HuH-7.5 (cell line): ENCODE measurements around the gene APMAP.

Experiments used
- DNase-seq: peaks from one replicate; pipeline ENCODE4 v3.0.0; 2011; ENCODE audit warnings: low spot score

The APMAP gene

DNA sequence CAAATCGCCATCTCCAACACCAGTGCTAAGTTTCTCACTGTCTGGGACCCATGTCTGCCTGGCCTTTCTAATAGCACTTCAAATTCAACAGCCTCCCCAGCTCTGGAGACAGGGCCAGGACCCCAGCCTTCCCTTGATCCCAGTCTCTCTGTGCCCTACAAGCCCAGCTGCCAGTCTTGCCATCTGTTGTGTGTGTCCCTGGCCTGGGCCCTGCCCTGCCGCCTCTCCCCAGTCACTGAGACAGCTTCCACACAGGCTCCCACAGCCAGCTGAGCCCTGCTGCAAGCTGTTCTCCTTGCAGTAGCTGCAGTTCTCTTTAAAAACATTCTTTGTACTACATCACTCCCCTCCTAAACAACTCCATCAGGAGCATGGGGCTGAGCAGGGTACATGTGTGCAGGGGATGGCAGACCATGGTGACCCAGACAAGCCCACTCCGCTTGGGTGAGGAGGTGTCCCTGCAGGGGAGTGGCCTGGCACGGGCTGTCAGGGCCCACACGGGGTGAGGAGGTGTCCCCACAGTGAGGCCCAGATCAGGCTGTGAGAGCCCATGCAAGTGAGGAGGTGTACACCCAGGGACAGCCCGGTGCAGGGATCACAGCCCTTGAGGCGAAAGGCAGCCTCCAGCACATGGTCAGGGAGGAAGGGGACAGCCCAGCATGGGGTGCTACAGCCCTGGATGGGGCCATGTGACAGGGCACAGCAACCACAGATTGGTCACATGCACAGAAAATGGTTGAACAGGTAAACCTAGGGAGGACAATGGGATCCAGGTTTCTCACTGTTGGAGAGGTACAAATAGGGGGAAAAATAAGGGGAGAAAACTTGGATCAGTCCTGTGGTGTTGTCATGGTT is 27.3 kb downstream of the APMAP start:
- DNase-seq = no peak

DNA sequence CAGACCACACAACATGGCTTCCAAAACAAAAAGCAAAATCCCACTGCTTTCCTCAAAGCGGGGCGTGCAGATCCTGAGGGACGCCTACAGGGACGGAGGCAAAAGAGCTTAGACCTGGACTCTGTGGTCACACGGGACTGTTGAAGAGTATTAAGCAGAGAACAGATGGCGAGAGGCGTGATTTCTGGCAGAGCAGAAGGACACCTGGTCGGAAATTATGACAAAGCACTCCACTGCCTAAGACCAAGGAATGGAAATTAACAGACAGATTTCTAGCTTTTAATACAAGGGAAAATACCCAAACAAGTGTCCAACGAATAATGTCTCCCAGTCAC is 28.1 kb downstream of the APMAP start:
- no peak for DNase-seq

DNA sequence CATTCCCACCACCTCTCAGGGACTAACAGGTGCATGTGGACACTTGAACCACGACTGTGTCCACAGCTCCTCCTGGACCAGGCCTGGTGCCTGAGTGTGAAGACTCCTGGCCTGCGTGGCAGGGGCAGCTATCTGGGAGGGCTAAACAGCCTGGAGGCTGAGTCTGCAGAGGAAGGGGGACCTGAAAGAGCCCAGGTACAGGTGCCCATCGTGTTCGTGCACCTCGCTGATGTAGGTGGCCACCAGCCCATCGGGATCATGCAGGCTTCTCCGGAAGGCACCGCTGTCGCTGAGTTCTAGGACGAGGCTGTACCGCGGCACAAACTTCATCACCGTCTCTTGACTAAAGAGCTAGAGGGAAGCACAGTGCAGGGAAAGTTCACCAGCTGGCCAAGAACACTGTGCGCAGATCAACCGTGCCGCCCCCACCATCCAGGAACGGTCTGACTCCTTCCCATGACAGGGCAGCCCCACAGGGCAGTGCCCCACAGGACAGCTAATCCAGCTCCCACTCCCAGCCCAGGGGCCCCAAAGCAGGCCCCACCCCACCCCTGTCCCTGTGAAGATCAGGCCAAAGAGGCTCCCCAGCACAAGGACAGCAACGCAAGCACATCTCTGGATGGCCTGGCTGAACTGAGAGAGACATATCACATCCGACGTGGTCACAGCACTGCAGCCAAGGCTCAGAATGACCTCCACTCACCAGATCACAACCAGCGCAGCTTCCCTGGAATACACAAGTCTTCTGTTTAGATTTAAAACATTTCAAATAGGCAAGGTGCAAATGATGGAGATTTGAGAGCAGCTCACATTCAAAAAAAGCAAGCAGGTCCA is 28.7 kb downstream of the APMAP start:
- DNase-seq = no peak

DNA sequence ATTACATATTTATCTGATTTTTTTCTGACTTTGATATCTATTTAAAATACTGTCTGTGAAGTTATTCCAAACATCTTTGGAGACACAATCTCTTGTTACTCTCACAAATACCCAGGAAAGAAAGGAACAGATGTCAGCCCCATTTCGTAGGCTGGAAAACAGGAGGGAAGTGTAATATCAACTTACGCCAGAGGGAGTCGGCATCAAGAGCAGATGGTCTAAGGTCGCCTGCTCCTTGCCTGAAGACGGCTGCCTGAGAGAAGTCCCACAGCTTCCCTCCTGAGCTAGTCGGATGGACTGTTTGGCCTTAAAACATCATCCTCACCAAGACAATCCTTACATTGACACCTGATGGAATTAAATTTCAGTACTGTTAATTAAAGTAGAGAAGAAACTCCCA is 30.0 kb downstream of the APMAP start:
- no peak for DNase-seq

DNA sequence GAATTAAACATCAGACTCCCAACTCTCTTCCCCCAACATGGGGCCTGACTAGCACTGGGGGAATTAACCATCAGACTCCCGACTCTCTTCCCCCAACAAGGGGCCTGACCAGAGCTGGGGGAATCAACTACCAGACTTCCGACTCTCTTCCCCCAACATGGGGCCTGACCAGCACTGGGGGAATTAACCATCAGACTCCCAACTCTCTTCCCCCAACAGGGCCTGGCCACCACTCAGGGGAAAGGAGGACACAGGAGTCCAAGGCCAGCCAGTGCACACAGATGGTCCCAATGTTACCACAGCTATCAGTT is 30.4 kb downstream of the APMAP start:
- DNase-seq = no peak

DNA sequence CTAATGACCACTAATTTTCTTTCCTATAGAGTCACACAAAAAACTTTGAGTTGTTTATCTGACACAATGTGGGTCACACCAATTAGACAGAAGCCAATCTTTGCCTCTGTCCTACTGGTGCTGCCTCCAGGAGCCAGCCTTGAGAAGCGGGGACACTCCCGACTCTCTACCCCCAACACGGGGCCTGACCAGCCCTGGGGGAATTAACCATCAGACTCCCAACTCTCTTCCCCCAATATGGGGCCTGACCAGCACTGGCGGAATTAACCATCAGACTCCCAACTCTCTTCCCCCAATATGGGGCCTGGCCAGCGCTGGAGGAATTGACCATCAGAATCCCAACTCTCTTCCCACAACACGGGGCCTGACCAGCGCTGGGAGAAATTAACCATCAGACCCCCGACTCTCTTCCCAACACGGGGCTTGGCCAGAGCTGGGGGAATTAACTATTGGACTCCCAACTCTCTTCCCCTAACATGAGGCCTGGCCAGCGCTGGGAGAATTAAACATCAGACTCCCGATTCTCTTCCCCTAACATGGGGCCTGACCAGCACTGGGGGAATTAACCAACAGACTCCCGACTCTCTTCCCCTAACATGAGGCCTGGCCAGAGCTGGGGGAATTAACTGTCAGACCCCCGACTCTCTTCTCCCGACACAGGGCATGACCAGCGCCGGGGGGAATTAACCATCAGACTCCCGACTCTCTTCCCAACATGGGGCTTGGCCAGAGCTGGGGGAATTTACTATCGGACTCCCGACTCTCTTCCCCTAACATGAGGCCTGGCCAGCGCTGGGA is 31.0 kb downstream of the APMAP start:
- DNase-seq = no peak

DNA sequence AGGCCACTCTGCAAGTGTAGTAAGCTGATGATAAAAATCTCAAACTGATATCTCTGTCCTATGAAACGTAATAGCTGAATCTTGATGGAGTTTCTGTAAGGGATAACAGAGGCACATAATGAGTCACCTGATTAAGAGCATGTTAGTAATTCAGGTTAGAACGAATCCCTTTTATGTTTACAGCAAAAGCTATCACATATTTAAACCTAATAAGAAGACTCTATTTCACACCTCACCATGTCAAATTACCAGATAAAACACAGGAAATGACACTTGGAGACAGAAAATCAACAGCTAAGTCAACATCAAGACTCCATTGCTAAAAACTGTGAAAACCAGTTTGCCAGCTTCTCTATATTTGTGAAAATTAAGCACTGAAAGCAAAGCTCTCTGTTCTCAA is 31.7 kb downstream of the APMAP start:
- no peak for DNase-seq

DNA sequence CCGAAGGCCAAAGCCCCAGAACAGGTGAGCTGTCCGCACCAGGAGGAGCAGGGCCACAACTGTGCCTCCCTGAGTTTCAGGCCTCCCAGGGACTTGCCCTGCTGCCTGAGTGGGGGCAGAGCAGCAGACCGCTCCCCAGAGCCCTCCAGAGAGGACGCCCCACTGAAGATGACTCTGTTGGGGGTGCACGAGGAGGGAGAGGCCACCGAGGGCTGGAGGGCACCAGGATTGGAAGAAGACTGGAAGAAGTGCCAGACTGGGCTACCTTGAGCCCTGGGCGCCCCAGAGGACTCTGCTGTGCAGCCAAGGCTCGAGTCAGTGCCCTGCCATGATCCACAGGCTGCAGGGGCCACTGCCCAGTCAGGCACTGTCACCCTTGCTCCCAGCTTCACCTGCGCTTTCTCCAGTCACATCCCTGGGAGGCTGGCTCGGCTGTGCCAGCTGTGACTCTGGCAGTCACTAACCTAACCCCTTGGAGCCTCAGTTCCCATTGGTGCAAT is 32.2 kb downstream of the APMAP start:
- no peak for DNase-seq

DNA sequence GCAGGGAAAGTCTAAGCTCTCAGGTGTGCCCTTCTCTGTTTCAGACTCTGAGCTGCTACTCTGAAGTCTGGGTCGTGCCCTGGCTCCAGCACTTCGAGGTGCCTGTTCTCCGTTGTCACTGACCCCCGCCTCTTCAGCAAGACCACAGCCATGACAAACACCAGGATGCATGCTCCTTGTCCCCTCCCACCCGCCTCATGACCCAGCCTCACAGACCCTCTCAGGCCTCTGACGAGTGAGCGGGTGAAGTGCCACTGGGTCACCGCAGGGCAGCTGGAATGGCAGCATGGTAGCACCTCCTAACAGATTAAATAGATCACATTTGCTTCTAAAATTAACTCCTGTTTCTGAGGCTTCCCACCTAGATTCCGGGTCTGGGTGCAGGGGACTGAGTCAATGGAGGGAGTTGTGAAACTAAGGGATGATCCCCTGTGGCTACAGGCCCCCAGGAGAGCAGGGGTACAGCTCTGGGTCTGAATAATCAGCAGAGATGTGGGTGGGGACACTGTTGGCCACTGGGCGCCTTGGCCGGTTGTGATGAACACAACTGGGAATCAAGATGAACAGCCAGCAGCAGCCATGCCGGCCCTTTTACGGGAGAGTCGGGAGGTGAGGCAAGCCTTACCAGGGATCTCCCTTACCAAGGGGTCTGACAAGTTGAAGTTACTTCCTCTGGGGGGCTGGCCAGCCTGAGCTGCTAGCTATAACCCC is 32.8 kb downstream of the APMAP start:
- DNase-seq = no peak

DNA sequence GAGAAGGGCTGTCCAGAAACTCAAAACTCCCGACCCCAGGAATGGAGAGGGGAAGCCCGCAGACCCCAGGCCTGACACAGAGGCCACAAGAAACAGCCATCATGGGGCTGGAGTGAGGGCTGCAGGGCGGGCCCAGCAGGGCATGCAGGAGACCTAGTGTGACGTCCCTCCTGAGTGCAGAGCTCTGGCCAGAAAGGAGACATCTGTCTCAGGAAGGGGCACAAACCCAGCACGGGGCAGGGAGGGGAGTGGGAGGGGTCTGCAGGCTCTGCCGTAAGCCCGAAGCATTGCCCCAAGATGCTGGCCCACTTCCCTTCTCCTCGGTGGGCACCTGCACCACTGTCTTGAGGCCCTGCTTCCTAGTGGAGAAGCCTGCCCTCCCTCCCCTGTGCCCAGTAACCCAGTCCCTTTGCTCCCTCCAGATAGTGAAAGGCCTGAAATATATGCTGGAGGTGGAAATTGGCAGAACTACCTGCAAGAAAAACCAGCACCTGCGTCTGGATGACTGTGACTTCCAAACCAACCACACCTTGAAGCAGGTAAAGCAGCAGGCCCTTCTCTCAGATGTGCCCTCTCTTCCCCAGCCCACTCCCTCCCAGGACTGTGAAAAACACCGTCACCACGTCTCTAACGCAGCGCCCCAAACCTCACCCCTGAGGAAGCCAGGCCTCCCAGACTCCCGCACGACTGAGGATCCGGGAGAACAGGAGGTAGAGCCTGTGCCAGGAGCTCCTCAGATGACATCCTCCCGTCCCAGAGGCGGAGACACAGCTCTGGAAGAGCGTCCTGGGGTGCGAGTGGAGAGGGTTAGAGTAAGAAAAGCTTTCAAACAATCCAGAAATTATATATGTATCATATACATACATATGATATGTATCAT is 33.8 kb downstream of the APMAP start:
- no peak for DNase-seq

DNA sequence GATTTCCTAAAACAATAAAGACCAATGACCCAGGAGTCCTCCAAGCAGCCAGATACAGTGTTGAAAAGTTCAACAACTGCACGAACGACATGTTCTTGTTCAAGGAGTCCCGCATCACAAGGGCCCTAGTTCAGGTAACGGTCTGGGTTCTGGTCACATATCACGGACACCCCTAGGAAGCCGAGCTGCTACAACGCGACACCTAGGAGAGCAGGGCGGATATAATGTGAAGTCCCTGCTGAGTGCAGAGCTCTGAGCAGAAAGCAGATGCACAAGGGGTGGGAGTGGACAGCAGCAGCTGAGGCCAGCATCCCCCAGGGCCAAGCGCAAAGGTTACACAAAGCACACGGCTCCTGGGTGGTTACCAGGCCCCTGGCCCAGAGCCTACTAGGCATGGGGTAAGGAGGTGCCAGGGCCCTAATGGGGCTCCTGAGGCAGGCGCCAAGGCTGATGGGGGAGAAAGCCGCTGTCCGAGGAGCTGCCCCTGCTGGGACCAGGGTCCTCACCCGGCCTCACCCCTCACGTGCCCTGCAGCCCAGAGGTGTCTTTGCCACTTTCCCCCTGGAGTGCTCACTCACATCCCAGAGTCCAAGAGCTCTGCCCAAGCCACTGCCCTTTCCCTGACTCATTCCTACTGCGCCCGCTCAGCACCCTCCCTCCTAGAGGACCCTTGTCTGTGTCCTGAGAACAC is 35.1 kb downstream of the APMAP start:
- no peak for DNase-seq

DNA sequence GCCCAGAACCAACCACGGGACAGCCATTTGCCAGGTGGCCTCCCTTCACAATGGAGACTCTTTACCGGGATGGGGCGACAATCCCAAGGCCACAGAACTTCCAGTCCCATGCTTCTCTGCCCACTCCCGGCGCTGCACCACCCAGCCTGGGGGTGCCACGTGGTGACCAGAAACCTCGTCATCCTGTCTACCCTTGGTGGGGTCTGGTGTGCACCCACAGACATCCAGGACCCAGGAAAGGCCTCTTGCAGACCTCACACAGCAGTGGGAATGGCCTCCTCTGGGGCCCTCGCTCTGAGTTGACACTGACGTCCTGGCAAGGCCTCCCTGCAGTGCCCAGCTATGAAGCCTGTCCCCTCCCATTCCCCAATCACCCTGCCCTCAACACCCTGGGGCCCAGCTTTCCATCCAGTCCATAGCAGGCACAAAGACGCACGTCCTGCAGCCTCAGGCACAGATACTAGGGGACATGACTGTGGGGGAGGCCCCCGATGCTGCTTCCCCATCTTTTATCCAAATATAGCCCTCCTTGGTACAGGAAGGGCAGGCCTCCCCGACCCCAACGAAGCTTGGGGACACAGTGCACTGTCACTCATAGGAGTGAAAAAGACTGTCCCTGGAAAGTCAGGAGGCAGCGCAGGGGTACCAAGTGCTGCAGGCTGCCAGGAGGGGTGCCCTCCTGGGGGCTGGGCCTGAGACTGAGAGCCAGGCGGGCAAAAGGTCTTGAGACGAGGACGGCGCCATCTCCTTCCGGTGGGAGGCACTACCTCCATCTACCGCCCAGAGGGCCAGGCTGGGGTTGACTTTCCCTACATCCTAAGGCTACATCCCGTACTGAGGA is 36.3 kb downstream of the APMAP start:
- DNase-seq = no peak

DNA sequence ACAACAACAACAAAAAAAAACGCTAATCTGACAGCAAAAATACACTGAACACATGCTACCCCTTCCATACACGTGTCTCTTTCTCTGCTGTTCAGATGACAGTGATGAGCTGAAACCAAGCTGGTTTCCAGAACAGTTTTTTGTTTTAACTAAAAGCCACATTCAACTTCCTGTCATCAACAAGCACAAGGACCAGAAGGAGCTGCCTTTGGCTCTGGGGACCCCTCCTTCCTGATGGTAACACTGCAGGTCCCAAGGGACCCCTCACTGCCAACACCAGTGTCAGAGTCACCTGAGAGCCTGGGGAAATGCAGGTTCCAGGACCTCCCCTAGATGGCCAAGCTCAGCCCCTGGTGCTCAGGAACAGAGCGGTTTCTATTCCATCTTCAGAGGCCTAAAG is 37.5 kb downstream of the APMAP start:
- DNase-seq = no peak

DNA sequence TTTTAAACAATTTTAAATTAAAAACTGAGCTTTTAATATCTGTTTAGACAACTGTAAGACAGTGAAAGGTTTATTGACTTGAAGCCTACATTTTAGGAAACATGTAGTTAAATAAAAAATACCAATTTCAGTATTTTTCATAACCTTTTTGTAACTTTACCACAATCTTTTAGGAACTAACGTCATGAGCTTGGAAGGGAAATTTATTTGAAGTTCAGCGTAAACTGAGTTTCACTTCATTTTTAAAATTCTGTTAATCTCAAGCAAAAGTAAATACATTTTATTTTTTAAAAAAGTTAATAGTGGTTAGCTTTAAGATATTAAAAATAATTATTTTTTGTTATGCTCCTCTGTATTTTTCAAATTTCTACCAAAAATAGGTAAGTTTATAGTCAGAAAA is 38.0 kb downstream of the APMAP start:
- no peak for DNase-seq

DNA sequence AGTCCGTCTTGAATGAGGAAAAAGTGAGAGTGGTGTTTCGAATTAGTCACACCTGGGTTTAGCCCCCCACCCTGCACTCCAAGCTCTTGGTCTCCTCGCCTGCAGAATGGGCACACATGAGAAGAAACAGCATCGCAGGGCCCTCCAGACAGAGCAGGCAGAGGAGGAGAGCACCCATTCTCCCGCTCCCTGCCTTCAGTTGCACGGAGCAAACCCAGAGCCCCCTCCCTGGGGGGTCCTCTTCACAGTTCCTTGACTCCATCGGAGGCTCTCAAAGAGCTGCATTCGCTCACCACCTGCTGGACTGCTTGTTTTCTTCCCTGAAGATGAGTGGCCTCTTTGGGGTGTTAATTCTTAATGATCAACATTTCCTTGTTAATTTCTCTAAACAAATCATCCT is 38.4 kb downstream of the APMAP start:
- no peak for DNase-seq

DNA sequence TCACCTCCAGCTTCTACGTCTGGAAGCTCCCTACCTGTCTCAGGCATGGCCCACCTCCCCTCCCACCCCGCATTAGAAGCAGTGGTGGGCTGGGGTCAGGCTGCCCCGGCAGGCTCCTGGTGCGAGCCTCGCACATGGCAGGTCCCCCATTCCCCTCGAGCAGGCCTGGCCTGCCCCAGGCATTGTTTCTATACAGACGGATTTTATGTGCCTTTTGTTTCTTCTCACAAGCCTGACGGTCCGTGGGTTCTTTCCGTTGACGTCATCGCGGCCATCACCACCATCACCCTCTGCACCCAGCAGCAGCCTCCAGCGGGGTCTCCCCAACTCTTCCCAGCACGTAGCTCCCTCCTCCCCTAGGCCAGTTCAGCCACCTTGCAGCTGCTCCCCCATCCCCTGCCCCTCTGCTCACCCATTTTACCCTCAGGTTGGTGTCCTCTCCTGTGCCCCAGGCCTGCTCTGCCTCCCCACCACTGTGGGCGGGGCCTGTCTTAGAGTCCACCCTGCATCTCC is 38.9 kb downstream of the APMAP start:
- no peak for DNase-seq

DNA sequence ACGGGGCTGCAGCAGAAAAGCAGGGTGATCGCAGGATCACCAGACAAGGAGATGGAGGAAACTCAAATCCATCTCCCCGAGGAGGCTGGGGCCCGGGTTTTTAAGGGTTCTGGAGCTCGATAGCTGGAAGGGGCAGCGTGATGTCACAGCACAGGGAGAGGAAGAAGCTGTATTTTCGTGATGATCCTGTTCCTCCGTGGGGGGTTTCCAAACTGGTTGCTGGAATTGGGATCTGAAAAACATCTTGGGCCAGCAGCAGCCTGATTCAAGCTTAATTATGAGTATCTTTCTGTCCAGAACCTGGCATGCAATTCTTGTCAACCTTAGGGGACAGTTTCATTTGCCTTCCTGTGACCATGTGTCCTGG is 39.4 kb downstream of the APMAP start:
- no peak for DNase-seq

DNA sequence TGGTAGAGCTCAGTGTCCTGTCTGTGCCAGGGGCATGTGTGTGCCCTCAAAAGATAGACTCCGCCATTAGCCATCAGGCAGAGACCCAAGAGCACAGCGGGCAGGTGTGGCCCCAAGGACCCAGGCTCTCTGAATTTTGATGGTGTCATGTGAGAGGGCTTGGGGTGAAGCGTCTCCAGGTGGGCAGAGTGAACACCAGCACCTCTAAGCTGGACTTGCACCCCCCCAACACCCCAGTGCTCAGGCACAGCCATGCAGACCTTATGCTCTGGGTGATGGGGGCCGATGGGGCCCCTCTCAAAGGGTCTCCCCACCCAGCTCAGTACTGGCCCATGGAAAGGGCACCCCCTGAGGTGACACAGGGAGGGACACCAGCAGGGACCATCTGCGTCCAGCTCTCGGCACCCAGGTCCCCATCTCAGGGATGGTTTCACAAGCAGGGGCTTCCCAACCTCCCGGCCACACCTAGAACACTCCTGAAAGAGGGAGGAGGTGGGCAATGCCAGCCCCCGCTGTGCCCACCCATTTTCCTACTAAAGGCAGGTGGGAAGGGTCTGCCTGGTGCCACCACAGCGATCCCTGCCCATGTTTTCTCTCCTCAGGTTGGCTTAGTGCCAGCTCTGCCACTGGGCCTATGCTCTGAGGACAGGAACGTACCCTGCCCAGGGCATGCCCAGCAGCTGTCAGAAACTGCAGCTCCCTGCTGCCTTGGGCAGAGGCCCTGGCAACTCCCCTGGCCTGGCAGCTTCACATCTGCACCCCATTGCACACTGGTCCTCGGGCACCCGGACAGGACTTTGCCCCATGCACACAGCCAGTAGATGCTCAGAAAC is 40.0 kb downstream of the APMAP start:
- no peak for DNase-seq
